Gastroesophageal sphincter (tissue), 4 donors: ENCODE measurements around the gene SLC4A2. TPM values are rescaled to one million over a fixed set of nuclear protein-coding genes. Genes with fewer than 3 reads are reported as not detected.

Source experiments
- ATAC-seq: fragments of 150-250 bp; one replicate; pipeline ENCODE4 v1.9.1; 2016; ENCODE audit warnings: mild to moderate bottlenecking, moderate library complexity
- H3K27ac ChIP-seq, 4 donors: fragments of 200-600 bp; sonication (generic) in 3 of 4; 1 replicate in 3 of 4; 2 replicates in 1 of 4; pipeline ENCODE4 v1.5.1; 2016 to 2019
- H3K27me3 ChIP-seq: fragments of 200-600 bp; sonication (generic); one replicate; pipeline ENCODE4 v1.5.1; 2019
- H3K36me3 ChIP-seq, 2 donors: fragments of 200-600 bp; sonication (generic); one replicate each; pipeline ENCODE4 v1.5.1; 2019; ENCODE audit warnings: control low read depth in 1 of 2
- H3K4me1 ChIP-seq, 3 donors: fragments of 200-600 bp; sonication (generic); 1 replicate in 2 of 3; 2 replicates in 1 of 3; pipeline ENCODE4 v1.5.1; 2016 to 2019; ENCODE audit warnings: control low read depth in 2 of 3
- H3K4me3 ChIP-seq, 2 donors: fragments of 200-600 bp; sonication (generic); one replicate each; pipeline ENCODE4 v1.5.1; 2019; ENCODE audit warnings: mild to moderate bottlenecking in 1 of 2, moderate library complexity in 1 of 2
- H3K9me3 ChIP-seq, 3 donors: fragments of 200-600 bp; sonication (generic); one replicate each; pipeline ENCODE4 v1.5.1; 2017 to 2019; ENCODE audit warnings: control low read depth in 2 of 3
- CTCF ChIP-seq, 4 experiments: fragments of 200-600 bp in 2 of 4; fragments of 450-650 bp in 2 of 4; sonication (generic) in 1 of 4; IDR thresholded peaks; one replicate each; pipeline ENCODE4 v1.5.1; 2017 to 2019; ENCODE audit warnings: antibody characterized with exemption in 4 of 4, mild to moderate bottlenecking in 2 of 4, moderate library complexity in 2 of 4
- EP300 ChIP-seq: sonication (generic); formaldehyde crosslinking; IDR thresholded peaks from one replicate; pipeline ENCODE4 v1.6.1; 2017; ENCODE audit warnings: antibody characterized with exemption, mild to moderate bottlenecking
- POLR2A ChIP-seq, 2 donors: fragments of 450-650 bp; IDR thresholded peaks; one replicate each; pipeline ENCODE4 v1.6.1; 2017; ENCODE audit warnings: antibody characterized with exemption in 2 of 2, mild to moderate bottlenecking in 2 of 2, moderate library complexity in 1 of 2
- POLR2AphosphoS5 ChIP-seq: sonication (generic); formaldehyde crosslinking; IDR thresholded peaks from one replicate; pipeline ENCODE4 v1.6.1; 2017; ENCODE audit warnings: antibody characterized with exemption
- WGBS, 2 donors: methylation state at CpG; one replicate each; pipeline ENCODE4 v1.1.5; 2018; ENCODE audit warnings: low coverage in 1 of 2; 5-methylcytosine and 5-hydroxymethylcytosine counted together
- total RNA-seq, 4 donors: library from RNA; depleted of rRNA; stranded (reverse); fragments of >200 nt; gene quantifications; one replicate each; pipeline ENCODE4 v1.1.0, GENCODE V29; 2016

SLC4A2 gene
- total RNA-seq, 4 donors from 2014 or later = 77.8 to 152 (median 95.7) TPM

- Histone ChIP-seq H3K27ac (no peak overlapping the region), H3K27me3 (peaks cover 7% of the 10 kb centered on the region), H3K4me1 (peaks cover 0 to 27% (median 13%) of the 10 kb centered on the region in 3 donors), H3K9me3 (no peaks in the 10 kb centered on the region), H3K36me3 (peaks cover 0 to 25% of the 10 kb centered on the region in 2 donors), H3K4me3 (peak overlapping the region in 1 of 2 donors; percentile 18)
- TF ChIP-seq EP300 (no peak), POLR2AphosphoS5 (peak; percentile 24)
- ATAC-seq = peak; percentile 72
- no CpG with 5 or more reads among the region's 50 CpGs for WGBS, 2 donors
These were observed 8.3 kb upstream of the SLC4A2 start for GRCh38 chr7:151051108-151051507.

GRCh38 chr7:151053096-151053495 is 6.3 kb upstream of the SLC4A2 start:
- 60 to 90% methylated on average over 1 to 2 of the region's 4 CpGs for WGBS, 2 donors
- Histone ChIP-seq H3K27me3 (peaks cover 7% of the 10 kb centered on the region), H3K4me3 (no peak overlapping the region), H3K27ac (no peak overlapping the region), H3K36me3 (peaks cover 0 to 22% of the 10 kb centered on the region in 2 donors), H3K9me3 (no peaks in the 10 kb centered on the region), H3K4me1 (peaks cover 3 to 24% (median 18%) of the 10 kb centered on the region in 3 donors)
- TF ChIP-seq POLR2AphosphoS5 (no peak), CTCF (IDR thresholded peaks at IDR 0.05) (no peak), POLR2A (IDR thresholded peaks at IDR 0.05) (no peak), EP300 (no peak)
- no peak for ATAC-seq

- TF ChIP-seq POLR2A (IDR thresholded peaks at IDR 0.05) (no peak), EP300 (no peak), POLR2AphosphoS5 (no peak), CTCF (IDR thresholded peaks at IDR 0.05) (no peak)
- Histone ChIP-seq H3K4me1 (peaks cover 3 to 31% (median 22%) of the 10 kb centered on the region in 3 donors), H3K27me3 (peaks cover 7% of the 10 kb centered on the region), H3K27ac (no peak overlapping the region), H3K4me3 (no peak overlapping the region), H3K36me3 (peaks cover 0 to 22% of the 10 kb centered on the region in 2 donors), H3K9me3 (no peaks in the 10 kb centered on the region)
- 73 to 89% methylated on average over 5 to 8 of the region's 8 CpGs for WGBS, 2 donors
- ATAC-seq = no peak
These were observed 5.6 kb upstream of the SLC4A2 start for GRCh38 chr7:151053751-151054150.

- Histone ChIP-seq H3K4me3 (no peak overlapping the region), H3K27ac (no peak overlapping the region), H3K9me3 (no peaks in the 10 kb centered on the region), H3K4me1 (peaks cover 5 to 42% (median 29%) of the 10 kb centered on the region in 3 donors), H3K27me3 (no peaks in the 10 kb centered on the region), H3K36me3 (peaks cover 0 to 22% of the 10 kb centered on the region in 2 donors)
- TF ChIP-seq POLR2AphosphoS5 (no peak), CTCF (IDR thresholded peaks at IDR 0.05) (no peak), POLR2A (IDR thresholded peaks at IDR 0.05) (no peak), EP300 (no peak)
- WGBS, 2 donors = no CpG with 5 or more reads among the region's 6 CpGs
- no peak for ATAC-seq
These were observed 3.1 kb upstream of the SLC4A2 start for GRCh38 chr7:151056283-151056665.

GRCh38 chr7:151056666-151057505 is 2.5 kb upstream of the SLC4A2 start:
- ATAC-seq = no peak
- no peak for TF ChIP-seq CTCF (IDR thresholded peaks at IDR 0.05)
- no peak for TF ChIP-seq POLR2AphosphoS5
- TF ChIP-seq EP300 = no peak
- TF ChIP-seq POLR2A (IDR thresholded peaks at IDR 0.05) = no peak
- no peaks in the 10 kb centered on the region for H3K9me3 ChIP-seq
- peaks cover 6 to 43% (median 32%) of the 10 kb centered on the region in 3 donors for H3K4me1 ChIP-seq
- H3K27me3 ChIP-seq = no peaks in the 10 kb centered on the region
- peak overlapping the region; percentile 55 to 89 for H3K4me3 ChIP-seq
- WGBS, 2 donors = 0 to 23% methylated on average over 7 to 9 of the region's 29 CpGs
- peak overlapping the region in 1 of 4 donors; percentile 95 for H3K27ac ChIP-seq
- peaks cover 0 to 19% of the 10 kb centered on the region in 2 donors for H3K36me3 ChIP-seq
